Stimulated activated CD4-positive, alpha-beta T cell treated with anti-CD3 and anti-CD28 coated beads, TNF-alpha, amount 100 ng/mL, for 48 hours (primary cell): ENCODE data around the gene SPTY2D1.

ENCODE experiments used
- DNase-seq, 3 donors: peaks; one replicate each; pipeline ENCODE4 v3.0.0-alpha.2; 2020; ENCODE audit warnings: low read depth in 3 of 3

SPTY2D1 gene

DNA sequence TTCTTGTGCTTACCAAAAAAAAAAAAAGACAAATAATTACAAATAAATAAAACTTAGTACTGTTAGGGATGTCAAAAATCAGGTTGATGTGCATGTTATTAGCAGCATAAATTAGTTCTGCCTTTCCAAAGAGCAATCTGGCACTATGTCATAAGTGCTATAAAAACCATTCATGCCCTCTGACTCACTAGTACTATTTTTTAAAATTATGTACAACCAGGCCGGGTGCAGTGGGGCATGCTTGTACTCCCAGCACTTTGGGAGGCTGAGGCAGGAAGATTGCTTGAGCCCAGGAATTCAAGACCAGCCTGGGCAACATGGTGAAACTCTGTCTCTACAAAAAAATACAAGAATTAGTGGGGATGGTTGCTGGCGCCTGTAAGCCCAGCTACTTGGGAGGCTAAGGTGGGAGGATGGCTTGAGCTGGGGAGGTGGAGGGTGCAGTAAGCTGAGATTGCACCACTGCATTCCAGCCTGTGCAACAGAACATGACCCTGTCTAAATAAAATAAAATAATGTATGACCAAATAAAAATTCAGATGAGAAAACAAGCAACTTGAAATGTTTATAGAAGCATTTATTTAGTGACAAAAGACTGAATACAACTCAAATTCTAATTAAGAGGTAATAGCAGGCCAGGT is 70.9 kb downstream of the SPTY2D1 start:
- no peak for DNase-seq
